ENCODE measurements around the gene BABAM2.

- TF ChIP-seq EZH2 (IDR thresholded peaks at IDR 0.05; ENCODE audit: borderline replicate concordance, low read depth, low read length, severe bottlenecking) (no peak), CTCF (IDR thresholded peaks at IDR 0.05; ENCODE audit: borderline replicate concordance, extremely low read depth, low read length, poor library complexity, severe bottlenecking) (no peak)
Observed at GRCh38 chr2:28377984-28378678, 487.6 kb downstream of the BABAM2 start.

All from DND-41 (cell line).